ENCODE measurements around the gene ENDOG. TPM values are rescaled to one million over a fixed set of nuclear protein-coding genes. Genes with fewer than 3 reads are reported as not detected.

The ENDOG gene
- total RNA-seq, 3 donors from 2014 or later (not counting 1 experiment from before 2014, with no cell fraction given): 6.7 to 12.5 (median 8.3) TPM

DNA sequence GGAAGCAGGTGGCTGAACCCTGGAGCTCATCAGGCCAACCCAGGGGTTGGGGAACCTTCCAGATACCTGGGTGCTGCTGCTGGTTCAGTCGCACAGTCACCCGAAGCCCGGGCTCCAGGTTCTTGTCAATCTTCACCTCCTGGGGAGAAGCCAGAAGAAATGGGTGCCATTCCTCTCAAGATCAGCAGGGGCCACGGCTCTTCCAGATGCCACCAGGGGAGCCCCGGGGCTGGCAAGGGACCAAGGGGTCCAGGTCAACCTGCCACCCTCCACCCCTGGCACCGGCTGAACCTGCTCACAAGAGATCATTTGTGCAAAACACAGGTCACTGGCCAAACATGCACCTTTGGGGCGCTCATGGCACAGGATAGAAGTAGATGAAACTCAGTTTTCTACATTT, 6.6 kb downstream of the ENDOG start:
- intact Hi-C loops (cut with micrococcal nuclease): no loop called here
- Histone ChIP-seq H3K9me3 (ENCODE audit: control insufficient read depth, insufficient read depth, low read length) (no peaks in the 10 kb centered on the region), H3K27me3 (ENCODE audit: control insufficient read depth, insufficient read depth, low read length) (no peaks in the 10 kb centered on the region), H3K4me3 (ENCODE audit: low read length) (no peak overlapping the region), H3K36me3 (ENCODE audit: control insufficient read depth, insufficient read depth, low read length) (peaks cover 44% of the 10 kb centered on the region), H3K27ac (ENCODE audit: low read length) (no peak overlapping the region), H3K4me1 (ENCODE audit: control insufficient read depth, insufficient read depth, low read length) (peaks cover 18% of the 10 kb centered on the region)
- Mint-ChIP-seq H3K9me3 (no peaks in the 10 kb centered on the region), H3K4me3 (no peak overlapping the region), H3K27me3 (ENCODE audit: low read depth in 2 of 2) (no peaks in the 10 kb centered on the region), H3K27ac (no peak overlapping the region), H3K36me3 (no peaks in the 10 kb centered on the region), H3K4me1 (peaks cover 26 to 28% of the 10 kb centered on the region in 2 donors)
- 93% methylated on average over 7 of the region's 7 CpGs for WGBS (ENCODE audit: insufficient coverage)
- DNase-seq (no peak), ATAC-seq (no peak)
- TF ChIP-seq, protein P1, sequence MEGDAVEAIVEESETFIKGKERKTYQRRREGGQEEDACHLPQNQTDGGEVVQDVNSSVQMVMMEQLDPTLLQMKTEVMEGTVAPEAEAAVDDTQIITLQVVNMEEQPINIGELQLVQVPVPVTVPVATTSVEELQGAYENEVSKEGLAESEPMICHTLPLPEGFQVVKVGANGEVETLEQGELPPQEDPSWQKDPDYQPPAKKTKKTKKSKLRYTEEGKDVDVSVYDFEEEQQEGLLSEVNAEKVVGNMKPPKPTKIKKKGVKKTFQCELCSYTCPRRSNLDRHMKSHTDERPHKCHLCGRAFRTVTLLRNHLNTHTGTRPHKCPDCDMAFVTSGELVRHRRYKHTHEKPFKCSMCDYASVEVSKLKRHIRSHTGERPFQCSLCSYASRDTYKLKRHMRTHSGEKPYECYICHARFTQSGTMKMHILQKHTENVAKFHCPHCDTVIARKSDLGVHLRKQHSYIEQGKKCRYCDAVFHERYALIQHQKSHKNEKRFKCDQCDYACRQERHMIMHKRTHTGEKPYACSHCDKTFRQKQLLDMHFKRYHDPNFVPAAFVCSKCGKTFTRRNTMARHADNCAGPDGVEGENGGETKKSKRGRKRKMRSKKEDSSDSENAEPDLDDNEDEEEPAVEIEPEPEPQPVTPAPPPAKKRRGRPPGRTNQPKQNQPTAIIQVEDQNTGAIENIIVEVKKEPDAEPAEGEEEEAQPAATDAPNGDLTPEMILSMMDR (IDR thresholded peaks at IDR 0.05): no peak

DNA sequence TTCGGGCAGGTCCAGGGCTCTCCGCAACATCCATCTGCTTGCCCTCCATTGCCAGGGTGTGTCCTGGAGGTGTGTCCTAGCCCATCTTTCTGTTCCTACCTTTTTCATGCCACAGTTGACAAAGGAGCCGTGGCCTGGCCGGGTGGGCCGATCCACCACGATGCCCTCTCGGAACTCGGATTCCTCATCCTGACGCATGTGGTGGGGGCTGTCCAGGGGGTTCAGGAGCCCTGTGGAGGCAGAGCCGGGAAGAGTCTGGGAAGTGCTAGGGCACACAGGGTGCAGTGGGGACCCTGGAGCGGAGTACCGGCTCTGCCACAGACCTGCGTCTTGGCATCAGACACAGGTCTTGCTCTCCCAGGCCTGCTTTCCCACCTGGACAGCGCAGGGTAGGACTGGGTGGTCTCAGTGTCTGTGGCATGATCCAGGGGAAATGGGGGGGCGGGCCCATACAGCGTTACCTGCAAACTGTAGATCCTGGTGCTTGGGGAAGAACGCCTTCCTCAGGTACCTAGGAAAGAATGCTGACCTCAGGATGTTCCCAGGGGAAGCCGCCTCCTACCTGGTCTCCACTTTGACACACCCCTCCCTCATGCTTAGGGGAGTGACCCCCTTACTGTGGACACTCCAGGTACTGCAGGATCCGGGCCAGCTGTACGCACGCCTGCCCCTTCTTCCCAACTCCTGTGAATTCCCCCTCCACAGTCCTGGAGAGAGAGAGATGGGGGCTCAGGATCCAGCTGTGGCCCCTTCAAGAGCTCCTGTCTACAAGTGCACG, 7.8 kb downstream of the ENDOG start:
- no peak overlapping the region for H3K27ac ChIP-seq (ENCODE audit: low read length)
- TF ChIP-seq, protein P1 (IDR thresholded peaks at IDR 0.05): no peak
- Mint-ChIP-seq H3K9me3 (no peaks in the 10 kb centered on the region), H3K36me3 (no peaks in the 10 kb centered on the region), H3K4me1 (peaks cover 22 to 25% of the 10 kb centered on the region in 2 donors), H3K27me3 (ENCODE audit: low read depth in 2 of 2) (no peaks in the 10 kb centered on the region), H3K4me3 (no peak overlapping the region), H3K27ac (no peak overlapping the region)
- ATAC-seq (no peak), DNase-seq (no peak)
- no peaks in the 10 kb centered on the region for H3K27me3 ChIP-seq (ENCODE audit: control insufficient read depth, insufficient read depth, low read length)
- H3K36me3 ChIP-seq (ENCODE audit: control insufficient read depth, insufficient read depth, low read length): peaks cover 43% of the 10 kb centered on the region
- intact Hi-C loops (cut with micrococcal nuclease): no loop called here
- H3K4me3 ChIP-seq (ENCODE audit: low read length): no peak overlapping the region
- H3K4me1 ChIP-seq (ENCODE audit: control insufficient read depth, insufficient read depth, low read length): peaks cover 21% of the 10 kb centered on the region
- H3K9me3 ChIP-seq (ENCODE audit: control insufficient read depth, insufficient read depth, low read length): no peaks in the 10 kb centered on the region
- 97% methylated on average over 22 of the region's 22 CpGs for WGBS (ENCODE audit: insufficient coverage)

DNA sequence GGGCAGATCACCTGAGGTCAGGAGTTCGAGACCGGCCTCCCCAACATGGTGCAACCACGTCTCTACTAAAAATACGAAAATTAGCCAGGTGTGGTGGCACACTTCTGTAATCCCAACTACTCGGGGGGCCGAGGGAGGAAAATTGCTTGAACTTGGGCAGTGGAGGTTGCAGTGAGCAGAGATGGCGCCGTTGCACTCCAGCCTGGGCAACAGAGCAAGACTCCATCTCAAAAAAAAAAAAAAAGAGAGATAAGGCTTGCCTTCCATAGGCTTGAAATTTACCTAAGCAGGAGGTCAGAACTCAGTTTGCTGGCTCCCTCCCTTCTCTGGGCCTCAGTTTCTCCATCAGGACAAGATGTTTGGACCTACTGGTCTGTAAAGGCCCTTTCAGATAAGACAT, 10.0 kb downstream of the ENDOG start:
- 94% methylated on average over 8 of the region's 8 CpGs for WGBS (ENCODE audit: insufficient coverage)
- Mint-ChIP-seq H3K36me3 (no peaks in the 10 kb centered on the region), H3K9me3 (no peaks in the 10 kb centered on the region), H3K4me1 (peaks cover 17% of the 10 kb centered on the region in 2 donors), H3K27ac (peak overlapping the region in 1 of 2 donors; percentile 91), H3K27me3 (ENCODE audit: low read depth in 2 of 2) (no peaks in the 10 kb centered on the region), H3K4me3 (peak overlapping the region; percentile 91)
- peaks cover 21% of the 10 kb centered on the region for H3K4me1 ChIP-seq (ENCODE audit: control insufficient read depth, insufficient read depth, low read length)
- H3K4me3 ChIP-seq (ENCODE audit: low read length): no peak overlapping the region
- H3K9me3 ChIP-seq (ENCODE audit: control insufficient read depth, insufficient read depth, low read length): no peaks in the 10 kb centered on the region
- TF ChIP-seq, protein P1 (IDR thresholded peaks at IDR 0.05): no peak
- H3K36me3 ChIP-seq (ENCODE audit: control insufficient read depth, insufficient read depth, low read length): peaks cover 33% of the 10 kb centered on the region
- H3K27ac ChIP-seq (ENCODE audit: low read length): no peak overlapping the region
- intact Hi-C loops (cut with micrococcal nuclease): no loop called here
- DNase-seq (no peak), ATAC-seq (no peak)
- no peaks in the 10 kb centered on the region for H3K27me3 ChIP-seq (ENCODE audit: control insufficient read depth, insufficient read depth, low read length)
